NCI-H146 (cell line): Measurements from ENCODE around the gene MCCC2.
A peak's percentile ranks its signal among the peaks of the same experiment; 100 is the strongest.
"Not testable (repeated sequence)": the region's sequence is repeated elsewhere in the genome, so short reads cannot be mapped to it uniquely, and the experiment has no call there.

ENCODE experiments used
- DNase-seq: peaks from one replicate; lab custom pipeline; 2025; lab: John Stamatoyannopoulos, UW

The MCCC2 gene

DNA sequence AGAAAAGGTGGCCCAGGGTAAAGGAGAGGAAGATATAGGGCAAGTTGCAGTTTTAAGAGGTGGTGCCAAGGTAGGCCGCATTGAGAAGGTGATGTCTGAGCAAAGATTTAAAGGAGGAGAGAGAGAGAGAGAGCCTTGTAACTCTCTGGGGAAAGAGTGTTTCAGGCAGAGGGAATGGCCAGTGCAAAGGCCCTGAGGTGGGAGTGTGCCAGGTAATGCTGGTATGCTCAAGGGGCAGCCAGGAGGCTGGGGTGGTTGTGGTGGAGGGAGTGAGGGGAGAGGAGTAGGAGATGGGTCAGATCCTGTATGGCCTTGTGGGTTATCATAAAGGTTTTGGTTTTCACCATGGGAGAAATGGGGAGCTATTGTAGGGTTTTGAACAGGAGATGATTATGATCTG is 9.9 kb downstream of the MCCC2 start:
- DNase-seq: no peak

DNA sequence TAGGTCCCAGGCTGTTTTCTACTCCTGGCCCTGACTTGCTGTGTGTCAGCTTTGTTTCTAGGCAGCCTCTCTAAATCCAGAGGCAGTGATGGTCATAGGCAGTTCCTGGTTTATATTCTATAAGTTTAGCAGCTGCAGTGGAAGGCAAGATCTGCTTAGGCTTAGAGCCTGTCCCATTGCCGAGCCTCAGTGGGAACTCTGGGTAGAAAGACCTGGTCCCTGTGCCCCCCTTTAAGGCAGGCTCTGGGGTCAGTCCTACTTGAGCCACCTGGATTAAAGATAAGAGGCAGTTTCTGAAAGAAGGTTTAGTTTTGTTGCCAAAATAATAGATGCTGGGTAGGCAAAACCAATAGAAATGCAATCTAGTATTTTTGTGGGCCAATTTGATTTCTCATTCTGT is 13.6 kb downstream of the MCCC2 start:
- no peak for DNase-seq

DNA sequence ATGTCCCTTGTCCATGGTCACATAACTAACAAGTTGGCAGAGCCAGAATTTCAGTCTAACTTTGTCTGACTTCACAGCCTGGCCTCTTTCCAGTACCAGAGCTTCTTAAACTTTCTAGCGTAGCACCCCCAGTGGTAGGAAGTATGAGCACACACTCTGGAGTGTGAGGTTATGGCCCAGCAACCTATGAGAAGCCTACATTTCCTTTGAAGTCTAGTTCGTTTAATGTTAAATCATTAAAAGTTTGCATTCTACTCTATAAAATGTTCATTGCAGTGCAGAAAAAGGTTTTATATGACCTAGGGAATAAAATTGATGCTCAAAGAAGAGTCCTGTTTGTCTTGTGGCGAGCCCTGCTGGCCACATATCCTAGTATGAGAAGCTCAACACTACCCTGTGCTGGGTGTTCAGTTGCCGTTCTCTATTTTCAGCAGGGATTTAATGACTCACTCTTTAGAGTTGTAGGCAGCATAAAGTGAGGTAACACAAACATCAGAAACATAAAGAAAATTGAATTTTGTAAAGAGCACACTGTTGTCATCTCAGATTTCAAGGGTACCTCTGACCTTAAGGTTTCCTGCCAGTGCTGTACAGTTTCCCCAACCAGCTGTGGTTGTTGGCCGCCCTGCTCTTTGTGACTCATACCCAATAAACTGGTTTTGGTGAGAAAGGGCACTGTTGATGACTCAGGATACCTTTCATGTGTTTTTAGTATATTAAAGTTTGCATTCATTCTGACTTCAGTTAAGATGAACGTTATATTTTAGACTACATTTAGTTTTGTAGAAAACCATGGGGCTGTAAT is 14.3 kb downstream of the MCCC2 start:
- DNase-seq: peak; percentile 47

DNA sequence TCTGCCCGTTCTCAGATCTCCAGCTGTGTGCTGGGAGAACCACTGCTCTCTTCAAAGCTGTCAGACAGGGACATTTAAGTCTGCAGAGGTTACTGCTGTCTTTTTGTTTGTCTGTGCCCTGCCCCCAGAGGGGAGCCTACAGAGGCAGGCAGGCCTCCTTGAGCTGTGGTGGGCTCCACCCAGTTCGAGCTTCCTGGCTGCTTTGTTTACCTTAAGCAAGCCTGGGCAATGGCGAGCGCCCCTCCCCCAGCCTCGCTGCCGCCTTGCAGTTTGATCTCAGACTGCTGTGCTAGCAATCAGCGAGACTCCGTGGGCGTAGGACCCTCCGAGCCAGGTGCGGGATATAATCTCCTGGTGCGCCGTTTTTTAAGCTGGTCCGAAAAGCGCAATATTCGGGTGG is 22.8 kb downstream of the MCCC2 start:
- DNase-seq: not testable (repeated sequence)

DNA sequence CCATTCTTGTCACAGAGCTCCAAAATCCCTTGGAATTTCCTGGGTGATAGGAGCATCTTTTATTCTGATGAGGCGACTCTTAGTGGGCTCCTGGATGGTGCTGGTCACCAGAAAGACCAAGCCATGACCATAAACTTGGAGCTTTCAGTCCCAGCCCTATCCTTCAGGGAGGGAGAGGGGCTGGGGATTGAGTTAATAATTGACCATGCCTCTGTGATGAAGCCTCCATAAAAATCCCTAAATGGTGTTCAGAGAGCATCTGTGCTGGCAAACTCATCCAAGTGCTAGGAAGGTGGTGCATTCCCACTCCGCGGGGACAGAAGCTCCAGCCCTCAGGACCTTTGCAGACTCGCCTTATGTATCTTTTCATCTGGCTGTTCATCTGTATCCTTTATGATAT is 28.7 kb downstream of the MCCC2 start:
- no peak for DNase-seq

DNA sequence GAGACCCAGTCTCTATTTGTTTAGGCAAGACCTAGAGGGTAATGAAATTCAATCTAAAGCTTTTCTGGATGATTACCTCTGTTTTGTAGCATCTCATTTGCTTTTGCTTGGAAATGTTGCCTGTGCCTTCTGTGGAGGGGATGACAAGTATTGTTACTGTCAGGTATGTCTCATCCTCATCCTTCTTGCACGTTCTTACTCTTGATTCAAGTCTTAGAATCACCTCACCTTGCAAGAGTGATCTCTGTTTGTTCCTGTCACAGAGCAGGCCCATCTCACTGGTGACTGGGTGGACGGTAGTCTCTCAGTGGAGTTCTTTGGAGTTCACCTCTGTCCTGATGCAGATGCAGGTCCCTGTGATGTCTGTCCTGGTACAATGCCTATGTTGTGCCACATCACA is 33.5 kb downstream of the MCCC2 start:
- no peak for DNase-seq

DNA sequence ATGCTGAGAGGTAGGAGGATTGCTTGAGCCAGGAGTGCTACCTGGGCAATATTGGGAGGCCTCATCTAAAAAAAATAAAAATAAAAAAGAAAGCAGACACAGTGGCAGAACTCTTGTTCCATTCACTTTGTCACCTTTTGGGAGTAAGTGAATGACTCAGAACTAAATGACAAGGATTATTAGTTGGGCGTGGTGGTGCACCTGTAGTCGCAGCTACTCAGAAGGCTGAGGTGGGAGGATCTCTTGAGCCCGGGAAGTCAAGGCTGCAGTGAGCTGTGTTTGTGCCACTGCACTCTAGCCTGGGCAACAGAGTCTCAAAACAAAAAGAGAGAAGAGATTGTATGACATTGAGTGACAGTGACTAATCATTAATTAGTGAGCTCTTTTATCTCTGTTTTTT is 34.1 kb downstream of the MCCC2 start:
- DNase-seq: no peak

DNA sequence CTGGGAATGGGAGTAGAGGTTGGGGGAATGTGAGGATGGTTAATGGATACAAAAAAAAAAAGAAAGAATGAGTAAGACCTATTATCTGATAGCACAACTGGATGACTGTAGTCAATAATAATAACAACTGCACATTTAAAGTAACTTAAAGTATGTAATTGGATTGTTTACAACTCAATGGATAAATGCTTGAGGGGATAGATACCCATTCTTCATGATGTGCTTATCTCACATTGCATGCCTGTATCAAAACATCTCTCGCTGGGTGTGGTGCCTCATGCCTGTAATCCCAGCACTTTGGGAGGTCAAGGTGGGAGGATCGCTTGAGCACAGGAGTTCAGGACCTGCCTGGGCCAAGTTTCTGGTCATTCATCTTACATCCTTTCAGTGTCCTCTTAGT is 34.6 kb downstream of the MCCC2 start:
- no peak for DNase-seq

DNA sequence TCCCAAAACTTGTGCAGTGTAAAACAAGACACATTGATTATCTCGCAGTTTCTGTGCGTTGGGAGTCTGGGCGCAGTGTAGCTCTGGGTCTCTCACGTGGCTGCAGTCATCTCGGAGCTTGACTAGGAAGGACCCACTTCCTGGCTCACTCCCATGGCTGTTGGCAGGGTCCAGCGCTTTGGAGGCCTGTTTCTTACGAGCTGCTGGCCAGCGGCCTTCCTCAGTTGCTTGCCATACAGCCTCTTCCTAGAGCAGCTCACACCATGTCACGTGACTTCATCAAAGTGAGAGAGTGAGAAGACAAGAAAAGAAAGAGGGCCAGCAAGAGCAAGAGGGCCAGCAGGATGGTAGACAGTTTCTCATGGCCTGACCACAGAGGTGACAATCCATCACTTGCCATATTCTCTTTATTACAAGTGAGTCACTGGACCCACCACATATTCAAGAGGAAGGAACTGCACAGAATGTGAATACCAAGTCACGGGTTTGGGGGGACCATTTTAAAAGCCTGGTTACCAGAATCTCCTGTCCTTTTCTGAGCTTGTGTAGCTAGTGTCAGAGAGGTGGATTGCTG is 36.2 kb downstream of the MCCC2 start:
- DNase-seq: no peak

DNA sequence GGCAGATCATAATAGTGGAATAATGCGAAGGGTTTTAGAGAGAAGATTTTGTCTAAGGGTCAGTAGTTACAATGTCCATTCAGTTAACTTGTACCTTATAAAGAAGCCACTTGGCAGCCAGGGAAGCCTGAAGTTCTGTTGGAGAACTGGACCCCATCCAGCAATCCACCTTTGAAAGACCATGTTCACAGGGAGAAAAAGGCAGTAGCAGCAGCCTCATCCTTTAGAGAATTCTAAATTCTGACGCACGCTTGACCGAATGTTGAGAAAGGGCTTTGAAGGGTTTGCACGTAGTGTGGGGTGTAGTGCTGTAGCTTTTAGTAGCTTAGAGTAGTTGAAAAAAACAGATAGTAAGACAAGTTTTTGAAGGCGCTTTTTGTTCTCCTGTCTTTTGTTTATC is 42.8 kb downstream of the MCCC2 start:
- no peak for DNase-seq

DNA sequence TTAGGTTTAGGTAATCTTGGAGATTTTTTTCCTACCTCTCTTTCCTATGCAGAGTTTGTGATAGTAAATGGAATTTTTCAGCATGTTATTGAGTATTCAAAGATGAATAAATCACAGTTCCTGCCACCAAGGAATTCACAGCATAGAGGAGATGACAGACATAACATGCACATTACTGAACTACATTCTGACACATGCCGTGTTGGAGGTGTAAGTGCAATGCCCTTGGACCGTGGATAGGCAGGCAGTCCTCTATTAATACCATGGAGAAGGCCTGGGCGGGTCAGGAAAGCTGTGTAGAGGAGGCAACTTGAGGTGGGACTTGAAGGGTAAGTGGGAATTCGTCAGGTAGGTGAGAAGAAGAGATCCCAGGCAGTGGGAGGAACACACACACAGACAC is 43.9 kb downstream of the MCCC2 start:
- DNase-seq: no peak

DNA sequence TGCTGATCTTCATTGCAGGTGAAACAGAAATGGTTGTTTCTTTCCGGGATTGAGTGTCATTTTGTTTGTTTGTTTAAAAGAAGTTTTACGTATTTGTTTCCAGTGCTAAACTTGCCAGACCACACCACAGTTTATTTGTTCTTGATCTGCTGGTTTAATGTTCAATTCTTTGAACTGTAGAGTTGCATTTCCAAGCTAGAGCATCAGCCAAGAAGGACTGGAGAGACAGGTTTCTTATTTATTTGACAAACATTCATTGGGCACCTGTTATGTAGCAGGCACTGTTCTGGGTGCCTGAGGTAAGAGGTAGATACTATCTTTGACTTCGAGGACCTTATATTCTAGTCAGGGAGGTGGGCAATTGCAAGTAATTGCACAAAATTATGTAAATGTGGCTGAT is 45.0 kb downstream of the MCCC2 start:
- DNase-seq: no peak

DNA sequence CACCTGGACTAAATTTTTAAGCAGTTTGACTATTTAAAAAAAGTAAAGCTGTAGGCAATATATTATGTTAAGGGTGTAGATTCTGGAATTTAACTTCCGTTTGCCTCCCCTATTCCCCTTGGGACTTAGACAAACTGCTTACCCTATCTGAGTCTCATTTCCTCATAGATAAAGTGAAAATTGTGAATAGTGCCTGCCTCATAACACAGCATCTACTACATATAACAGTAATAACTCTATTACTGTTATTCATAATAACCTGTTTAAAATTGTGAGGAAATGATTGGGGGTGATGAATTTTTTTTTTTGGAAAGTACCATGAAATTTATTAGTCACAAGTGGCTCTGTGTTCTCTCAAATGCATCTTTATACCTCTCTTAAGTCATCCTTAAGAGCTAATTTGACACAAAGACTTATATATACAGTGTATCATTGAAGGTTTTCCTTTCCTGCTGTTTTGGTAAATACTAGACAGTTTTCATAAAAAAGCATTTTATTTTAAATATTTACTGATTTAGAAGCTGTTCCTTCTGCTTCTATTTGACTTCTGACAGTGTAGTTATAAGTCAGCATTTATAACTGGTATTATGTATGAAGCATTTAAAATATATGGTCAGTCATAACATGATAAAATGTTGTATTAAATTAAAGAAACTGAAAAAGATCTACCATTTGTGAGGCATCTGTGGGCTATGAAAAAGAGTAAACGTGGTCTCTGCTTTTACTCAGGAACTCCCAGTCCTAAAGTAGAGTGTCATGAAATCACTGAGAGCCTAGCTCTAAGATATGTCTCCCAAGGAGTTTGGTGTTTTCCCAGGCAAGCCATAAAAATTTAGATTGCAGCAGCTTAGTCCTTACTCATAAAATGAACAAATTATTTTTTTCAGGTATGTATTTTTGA is 46.4 kb downstream of the MCCC2 start:
- DNase-seq: no peak

DNA sequence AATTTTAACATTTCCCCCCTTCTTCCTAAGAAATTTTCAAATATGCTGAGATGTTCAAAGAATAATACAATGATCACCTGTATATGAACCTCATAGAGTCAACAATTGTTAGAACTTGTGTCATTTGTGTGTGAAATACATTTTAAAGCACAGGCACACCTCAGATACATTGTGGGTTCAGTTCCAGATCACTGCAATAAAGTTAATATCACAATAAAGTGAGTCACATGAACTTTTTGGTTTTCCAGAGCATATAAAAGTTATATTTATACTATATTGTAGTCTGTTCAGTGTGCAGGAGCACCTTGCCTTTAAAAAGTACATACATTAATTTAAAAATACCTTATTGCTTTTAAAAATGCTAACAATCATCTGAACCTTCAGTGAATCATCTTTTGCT is 50.0 kb downstream of the MCCC2 start:
- no peak for DNase-seq

DNA sequence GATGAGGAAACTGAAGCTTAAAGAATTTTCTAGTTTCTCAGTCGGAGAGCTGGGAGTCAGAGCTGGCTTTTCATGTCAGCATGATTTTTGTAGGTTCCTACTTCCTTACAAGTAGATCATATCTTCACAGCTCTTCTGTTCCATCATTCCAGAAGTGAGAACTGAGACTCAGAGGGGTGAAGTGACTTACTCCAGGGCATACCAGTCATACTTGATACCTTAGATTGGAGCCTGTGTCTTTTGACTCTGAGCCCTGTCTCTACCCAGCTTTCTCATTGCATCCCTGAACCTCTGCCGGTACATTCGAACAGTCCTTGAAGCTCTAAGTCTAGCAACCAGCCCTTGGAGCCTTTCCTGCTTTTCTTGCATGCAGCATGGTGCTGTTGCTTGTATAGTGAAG is 53.3 kb downstream of the MCCC2 start:
- DNase-seq: no peak

DNA sequence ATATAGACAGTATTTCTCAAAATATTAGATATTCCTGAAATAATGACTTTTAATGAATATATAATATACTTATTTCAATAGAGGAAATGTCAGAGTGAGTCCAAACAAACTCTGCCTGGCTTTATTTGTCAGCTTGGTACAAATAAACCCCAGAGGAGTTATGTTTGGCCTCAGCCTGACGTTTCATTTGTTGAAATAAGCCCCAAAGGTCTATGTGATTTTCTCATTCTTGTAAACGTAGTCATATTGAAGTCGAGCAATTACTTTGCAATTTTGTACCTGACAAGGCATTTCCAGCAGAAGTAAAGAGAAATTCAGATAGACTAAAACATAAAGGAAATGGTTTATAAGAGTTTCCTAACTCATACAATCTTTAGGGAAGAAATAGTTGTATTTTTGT is 57.9 kb downstream of the MCCC2 start:
- no peak for DNase-seq

DNA sequence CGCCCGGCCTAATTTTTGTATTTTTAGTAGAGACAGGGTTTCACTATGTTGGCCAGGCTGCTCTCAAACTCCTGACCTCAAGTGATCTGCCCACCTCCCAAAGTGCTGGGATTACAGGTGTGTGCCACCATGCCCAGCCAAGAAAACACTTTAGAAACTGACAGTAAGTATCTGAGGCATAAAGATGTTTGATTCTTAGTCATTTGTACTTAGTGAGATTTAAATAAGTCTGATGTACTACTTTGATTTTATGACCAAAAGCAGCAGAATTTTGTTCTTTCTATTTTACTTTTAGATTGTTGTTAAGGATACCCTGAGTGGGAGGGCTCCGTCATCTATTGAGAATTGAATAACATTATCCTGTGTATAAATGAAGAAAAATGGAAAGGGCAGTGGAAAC is 63.8 kb downstream of the MCCC2 start:
- DNase-seq: not testable (repeated sequence)

DNA sequence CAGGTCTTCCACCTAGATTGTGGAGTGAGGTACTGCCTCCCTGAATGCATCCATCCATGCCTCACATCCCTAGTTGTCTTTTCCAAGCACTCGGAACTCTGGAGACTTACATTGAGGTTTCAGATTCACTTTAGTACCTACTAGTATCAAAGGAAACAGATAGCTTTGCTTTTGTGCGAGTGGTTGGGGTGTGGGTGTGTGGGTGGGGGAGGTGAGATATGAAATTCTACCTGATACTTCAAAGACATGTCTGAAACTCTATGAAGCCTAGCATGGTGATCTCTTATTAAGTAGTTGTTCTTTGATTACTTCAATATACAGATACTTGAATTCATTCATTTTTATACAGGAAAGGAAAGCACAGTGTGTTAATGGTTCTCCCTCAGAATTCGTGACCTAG is 64.4 kb downstream of the MCCC2 start:
- DNase-seq: no peak

DNA sequence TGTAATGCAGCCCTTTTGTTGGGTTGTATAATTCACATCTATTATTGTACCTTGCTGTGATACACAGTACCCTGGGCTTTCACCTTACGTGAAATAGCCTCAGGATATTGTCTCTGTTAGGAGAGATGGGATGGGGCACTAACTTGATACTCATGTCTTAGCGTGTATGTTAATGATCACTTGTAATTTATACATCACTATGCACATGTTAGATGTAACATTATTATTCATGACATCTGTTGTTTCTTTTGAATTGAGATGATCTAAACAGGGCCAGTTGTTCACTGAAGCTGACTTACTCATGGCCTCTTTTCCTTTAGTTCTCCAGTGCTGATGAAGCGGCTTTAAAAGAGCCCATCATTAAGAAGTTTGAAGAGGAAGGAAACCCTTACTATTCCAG is 65.2 kb downstream of the MCCC2 start:
- DNase-seq: peak; percentile 48

DNA sequence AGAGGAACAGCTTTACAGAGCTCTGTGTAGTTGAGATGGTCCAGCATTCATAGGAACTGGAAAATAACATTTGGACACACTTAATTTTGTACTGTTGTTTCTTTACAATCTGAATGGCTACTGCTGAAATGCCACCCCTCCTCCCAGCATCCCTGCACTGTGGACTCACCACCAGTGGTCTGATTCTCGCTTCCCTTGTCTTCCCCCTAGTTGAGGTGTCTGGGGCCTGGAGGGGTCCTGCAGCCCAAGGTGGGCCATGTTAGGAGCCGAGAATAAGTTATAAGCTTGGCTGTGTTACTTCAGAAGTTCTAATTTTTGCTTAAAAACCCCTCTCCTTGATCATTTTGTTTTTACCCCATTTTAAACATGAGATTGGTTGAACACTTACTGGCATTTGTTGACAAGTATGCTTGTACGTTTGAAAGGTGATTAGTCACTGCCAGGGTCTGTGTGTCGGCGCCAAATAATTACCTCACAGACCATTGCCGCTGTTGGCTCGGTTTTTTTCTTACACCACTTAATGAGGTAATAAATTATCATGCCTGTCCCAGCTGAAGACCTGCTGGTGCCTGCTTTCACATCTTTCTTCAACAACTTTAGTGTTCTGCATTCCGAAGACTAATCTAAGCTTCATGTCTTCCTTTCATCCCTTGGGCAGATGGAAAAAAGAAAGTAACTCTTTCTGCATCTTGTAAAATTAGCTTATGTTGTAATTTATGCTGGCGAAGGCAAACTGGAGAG is 65.8 kb downstream of the MCCC2 start:
- DNase-seq: peak; percentile 77

DNA sequence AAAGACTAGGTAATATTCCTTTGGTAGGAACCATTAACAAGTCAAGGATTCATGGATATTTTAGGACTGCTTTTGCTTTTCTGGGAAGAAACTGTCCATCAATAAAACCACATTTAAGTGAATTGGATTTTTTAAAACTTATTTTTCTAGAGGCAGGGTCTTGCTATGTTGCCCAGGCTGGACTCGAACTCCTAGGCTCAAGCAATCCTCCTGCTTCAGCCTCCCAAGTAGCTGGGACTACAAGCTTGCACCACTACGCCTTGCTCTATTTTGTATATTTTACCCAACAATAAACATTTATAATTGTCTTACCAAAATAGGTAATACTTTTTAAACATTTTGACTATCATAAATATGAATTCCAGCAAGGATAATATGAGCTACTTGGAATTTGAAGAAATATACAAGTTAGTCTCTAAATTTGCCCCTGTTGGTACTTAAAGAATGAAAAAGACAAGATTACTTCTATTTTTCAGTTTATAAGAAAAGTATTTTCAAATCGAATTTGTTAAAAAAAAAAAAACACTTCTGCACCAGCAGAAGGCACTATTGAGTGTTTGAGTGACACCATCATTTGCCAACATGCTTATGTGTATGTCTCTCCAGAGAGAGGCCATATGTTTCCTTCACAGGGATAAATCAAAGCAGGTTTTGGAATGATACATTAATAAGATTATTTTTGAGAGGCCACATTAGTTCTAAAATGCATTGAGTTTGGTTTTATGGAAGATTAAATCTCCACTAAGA is 71.9 kb downstream of the MCCC2 start:
- DNase-seq: no peak

DNA sequence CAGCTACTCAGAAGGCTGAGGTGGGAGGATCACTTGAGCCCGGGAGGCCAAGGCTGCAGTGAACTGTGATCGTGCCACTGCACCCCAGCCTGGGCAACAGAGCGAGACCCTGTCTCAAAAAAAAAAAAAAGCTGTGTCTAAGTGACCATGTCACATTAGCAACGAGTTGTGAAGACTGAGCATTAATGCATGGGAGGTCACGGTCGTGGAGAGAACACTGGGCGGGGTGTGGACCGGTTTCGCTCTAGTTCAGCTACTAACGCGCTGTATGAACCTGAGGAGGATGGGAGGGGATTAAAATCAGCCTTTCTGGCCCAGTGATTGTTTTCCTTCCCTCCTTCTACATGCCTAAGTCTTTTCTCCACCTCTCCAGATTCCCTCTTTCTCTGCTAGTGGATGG is 75.2 kb downstream of the MCCC2 start:
- DNase-seq: no peak
